Measurements from ENCODE around the gene CDCA8. TPM values are rescaled to one million over a fixed set of nuclear protein-coding genes. Genes with fewer than 3 reads are reported as not detected.

CDCA8 gene
- polyA plus RNA-seq, 1 donor (not counting 4 experiments of a cell fraction or from before 2014, with no cell fraction given) = 15.1 TPM

DNA sequence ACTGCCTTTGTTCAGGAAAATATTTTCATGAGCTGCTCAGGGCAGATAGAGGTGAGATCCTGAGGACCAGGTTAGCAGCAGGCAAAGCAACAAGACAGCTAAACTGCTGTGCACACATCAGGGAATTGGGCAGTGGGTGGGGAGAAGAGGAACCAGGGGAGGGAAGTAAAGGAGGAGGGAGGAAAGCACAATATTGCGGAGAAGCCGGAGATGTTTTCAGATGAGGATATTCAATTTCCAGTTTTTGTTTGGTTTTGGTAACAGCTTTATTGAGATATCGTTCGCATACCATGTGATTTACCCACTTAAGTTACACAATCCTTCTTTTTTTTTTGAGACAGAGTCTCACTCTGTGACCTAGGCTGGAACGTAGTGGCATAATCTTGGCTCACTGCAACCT lies 38.1 kb downstream of the CDCA8 start:
- dilution Hi-C loops (cut with MboI; ENCODE audit: extremely low pct_ligation_motif_present, low sequenced_read_pairs) = no loop called here
- FAIRE-seq = no peak
- H3K27me3 ChIP-seq (ENCODE audit: control insufficient read depth, extremely low read depth, insufficient read depth, low read length) = peaks cover 44% of the 10 kb centered on the region
- no peak overlapping the region for H2AFZ ChIP-seq (ENCODE audit: control insufficient read depth, low read length)
- no peaks in the 10 kb centered on the region for H4K20me1 ChIP-seq (ENCODE audit: control insufficient read depth, extremely low read depth, insufficient read depth, low read length)
- H3K9ac ChIP-seq (ENCODE audit: control insufficient read depth, extremely low read depth, insufficient read depth, low read length) = no peak overlapping the region
- H3K27ac ChIP-seq (ENCODE audit: control insufficient read depth, insufficient read depth, low read length) = no peak overlapping the region
- H3K79me2 ChIP-seq (ENCODE audit: control insufficient read depth, insufficient read depth, low read length) = no peaks in the 10 kb centered on the region
- no peaks in the 10 kb centered on the region for H3K9me1 ChIP-seq (ENCODE audit: control insufficient read depth, extremely low read depth, insufficient read depth, low read length)
- no peaks in the 10 kb centered on the region for H3K36me3 ChIP-seq (ENCODE audit: control insufficient read depth in 2 of 2, extremely low read depth in 1 of 2, insufficient read depth in 2 of 2, low read length in 2 of 2)
- H3K4me1 ChIP-seq (ENCODE audit: control insufficient read depth, extremely low read depth, insufficient read depth, low read length) = no peaks in the 10 kb centered on the region
- DNase-seq (ENCODE audit: low read depth, low spot score) = no peak
- no peaks in the 10 kb centered on the region for H3K9me3 ChIP-seq (ENCODE audit: control insufficient read depth, low read depth, low read length)
- H3K4me2 ChIP-seq (ENCODE audit: control insufficient read depth, extremely low read depth, insufficient read depth, low read depth, low read length) = no peak overlapping the region
- H3K4me3 ChIP-seq (ENCODE audit: control insufficient read depth in 2 of 3, extremely low read depth in 1 of 3, insufficient read depth in 2 of 3, low read depth in 1 of 3, low read length in 3 of 3) = no peak overlapping the region
- TF ChIP-seq EZH2 (IDR thresholded peaks at IDR 0.05; ENCODE audit: low read length) = no peak
- TF ChIP-seq, protein P1, sequence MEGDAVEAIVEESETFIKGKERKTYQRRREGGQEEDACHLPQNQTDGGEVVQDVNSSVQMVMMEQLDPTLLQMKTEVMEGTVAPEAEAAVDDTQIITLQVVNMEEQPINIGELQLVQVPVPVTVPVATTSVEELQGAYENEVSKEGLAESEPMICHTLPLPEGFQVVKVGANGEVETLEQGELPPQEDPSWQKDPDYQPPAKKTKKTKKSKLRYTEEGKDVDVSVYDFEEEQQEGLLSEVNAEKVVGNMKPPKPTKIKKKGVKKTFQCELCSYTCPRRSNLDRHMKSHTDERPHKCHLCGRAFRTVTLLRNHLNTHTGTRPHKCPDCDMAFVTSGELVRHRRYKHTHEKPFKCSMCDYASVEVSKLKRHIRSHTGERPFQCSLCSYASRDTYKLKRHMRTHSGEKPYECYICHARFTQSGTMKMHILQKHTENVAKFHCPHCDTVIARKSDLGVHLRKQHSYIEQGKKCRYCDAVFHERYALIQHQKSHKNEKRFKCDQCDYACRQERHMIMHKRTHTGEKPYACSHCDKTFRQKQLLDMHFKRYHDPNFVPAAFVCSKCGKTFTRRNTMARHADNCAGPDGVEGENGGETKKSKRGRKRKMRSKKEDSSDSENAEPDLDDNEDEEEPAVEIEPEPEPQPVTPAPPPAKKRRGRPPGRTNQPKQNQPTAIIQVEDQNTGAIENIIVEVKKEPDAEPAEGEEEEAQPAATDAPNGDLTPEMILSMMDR (optimal IDR thresholded peaks at IDR 0.05 in 1 of 3, IDR thresholded peaks at IDR 0.05 in 1 of 3, conservative IDR thresholded peaks at IDR 0.05 in 1 of 3; ENCODE audit: extremely low read depth in 1 of 3, insufficient read depth in 2 of 3, low read length in 3 of 3) = no peak

DNA sequence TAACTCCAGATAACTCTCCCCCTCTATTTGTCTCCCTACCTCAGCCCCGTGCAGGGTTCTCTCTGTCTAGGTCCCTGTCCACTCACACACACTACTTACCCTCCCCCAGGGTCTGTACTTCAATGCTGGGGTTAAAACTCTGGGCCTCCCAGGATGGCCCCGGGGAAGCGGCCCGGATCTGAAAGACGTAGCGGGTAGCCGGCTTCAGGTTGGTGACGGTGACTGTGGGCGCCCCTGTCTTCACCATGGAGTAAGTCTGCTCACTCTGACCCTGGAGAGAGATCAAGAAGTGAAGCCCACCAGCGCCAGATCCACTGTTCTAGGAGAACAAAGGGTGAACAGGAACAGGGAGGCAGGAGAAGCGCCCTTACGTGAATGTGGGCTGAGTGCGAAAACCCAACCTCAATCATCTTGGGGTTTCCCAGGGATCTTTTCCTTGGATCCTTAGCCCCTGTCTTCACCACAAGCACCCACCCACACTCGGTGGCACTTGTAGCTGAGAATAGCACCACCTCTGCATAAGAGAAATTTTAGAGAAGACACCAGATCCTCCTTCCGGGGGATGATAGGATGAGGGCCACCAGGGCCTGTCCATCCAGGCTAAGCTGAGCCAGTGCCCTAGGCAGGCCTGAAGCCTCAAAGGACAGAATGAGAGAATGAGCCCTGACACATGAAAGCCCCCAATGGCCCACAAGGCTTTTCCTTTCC lies 39.1 kb downstream of the CDCA8 start:
- Histone ChIP-seq H2AFZ (ENCODE audit: control insufficient read depth, low read length) (no peak overlapping the region), H3K79me2 (ENCODE audit: control insufficient read depth, insufficient read depth, low read length) (no peaks in the 10 kb centered on the region), H3K9me1 (ENCODE audit: control insufficient read depth, extremely low read depth, insufficient read depth, low read length) (no peaks in the 10 kb centered on the region), H4K20me1 (ENCODE audit: control insufficient read depth, extremely low read depth, insufficient read depth, low read length) (no peaks in the 10 kb centered on the region), H3K36me3 (ENCODE audit: control insufficient read depth in 2 of 2, extremely low read depth in 1 of 2, insufficient read depth in 2 of 2, low read length in 2 of 2) (no peaks in the 10 kb centered on the region), H3K27ac (ENCODE audit: control insufficient read depth, insufficient read depth, low read length) (no peak overlapping the region), H3K27me3 (ENCODE audit: control insufficient read depth, extremely low read depth, insufficient read depth, low read length) (peaks cover 36% of the 10 kb centered on the region), H3K4me2 (ENCODE audit: control insufficient read depth, extremely low read depth, insufficient read depth, low read depth, low read length) (no peak overlapping the region), H3K4me1 (ENCODE audit: control insufficient read depth, extremely low read depth, insufficient read depth, low read length) (no peaks in the 10 kb centered on the region), H3K9ac (ENCODE audit: control insufficient read depth, extremely low read depth, insufficient read depth, low read length) (no peak overlapping the region), H3K9me3 (ENCODE audit: control insufficient read depth, low read depth, low read length) (no peaks in the 10 kb centered on the region), H3K4me3 (ENCODE audit: control insufficient read depth in 2 of 3, extremely low read depth in 1 of 3, insufficient read depth in 2 of 3, low read depth in 1 of 3, low read length in 3 of 3) (no peak overlapping the region)
- DNase-seq (ENCODE audit: low read depth, low spot score) = no peak
- no peak for FAIRE-seq
- dilution Hi-C loops (cut with MboI; ENCODE audit: extremely low pct_ligation_motif_present, low sequenced_read_pairs) = no loop called here
- no peak for TF ChIP-seq EZH2 (IDR thresholded peaks at IDR 0.05; ENCODE audit: low read length)
- TF ChIP-seq, protein P1 (optimal IDR thresholded peaks at IDR 0.05 in 1 of 3, IDR thresholded peaks at IDR 0.05 in 1 of 3, conservative IDR thresholded peaks at IDR 0.05 in 1 of 3; ENCODE audit: extremely low read depth in 1 of 3, insufficient read depth in 2 of 3, low read length in 3 of 3) = no peak

All from keratinocyte (primary cell).